GM23338 (cell line): ENCODE data around the gene TOLLIP. TPM values are rescaled to one million over a fixed set of nuclear protein-coding genes. Genes with fewer than 3 reads are reported as not detected.

Source experiments
- ATAC-seq: fragments of 200-7000 bp; cut with Tn5 transposase; 3 replicates; pipeline ENCODE4 v1.9.1; 2020
- DNase-seq: peaks from one replicate; pipeline ENCODE4 v3.0.0-alpha.2; 2015; ENCODE audit warnings: low spot score
- H2AFZ ChIP-seq: fragments of 200-600 bp; sonication (generic); 2 replicates; pipeline ENCODE4 v1.8.0; 2016; ENCODE audit warnings: antibody characterized with exemption, mild to moderate bottlenecking, moderate library complexity
- H3F3A ChIP-seq: fragments of 200-600 bp; sonication (generic); replicated peaks from 2 replicates; pipeline ENCODE4 v1.8.0; 2017; ENCODE audit warnings: antibody characterized with exemption, mixed run types, low read depth
- H3K27ac ChIP-seq: fragments of 200-600 bp; sonication (generic); 2 replicates; pipeline ENCODE4 v1.6.1; 2016; ENCODE audit warnings: low read depth
- H3K27me3 ChIP-seq: fragments of 200-600 bp; sonication (generic); 2 replicates; pipeline ENCODE4 v1.8.0; 2016; ENCODE audit warnings: mild to moderate bottlenecking, mixed run types, moderate library complexity; ENCODE audit not compliant: insufficient read depth
- H3K36me3 ChIP-seq: fragments of 200-600 bp; sonication (generic); 2 replicates; pipeline ENCODE4 v1.8.0; 2016; ENCODE audit warnings: mild to moderate bottlenecking; ENCODE audit not compliant: insufficient read depth
- H3K4me1 ChIP-seq: fragments of 200-600 bp; sonication (generic); 2 replicates; pipeline ENCODE4 v1.8.0; 2016; ENCODE audit warnings: mild to moderate bottlenecking, moderate library complexity; ENCODE audit not compliant: insufficient read depth
- H3K4me2 ChIP-seq: fragments of 200-600 bp; sonication (generic); 2 replicates; pipeline ENCODE4 v1.7.1; 2017; ENCODE audit warnings: mixed run types
- H3K4me3 ChIP-seq: fragments of 200-600 bp; sonication (generic); 2 replicates; pipeline ENCODE4 v1.6.1; 2016; ENCODE audit warnings: mixed run types
- H3K79me2 ChIP-seq: fragments of 200-600 bp; sonication (generic); replicated peaks from 2 replicates; pipeline ENCODE4 v1.8.0; 2017; ENCODE audit warnings: mild to moderate bottlenecking; ENCODE audit not compliant: insufficient read depth
- H3K9me2 ChIP-seq: fragments of 200-600 bp; sonication (generic); 2 replicates; pipeline ENCODE4 v1.8.0; 2017; ENCODE audit not compliant: insufficient read depth
- H4K20me1 ChIP-seq: fragments of 200-600 bp; sonication (generic); replicated peaks from 2 replicates; pipeline ENCODE4 v1.8.0; 2017; ENCODE audit warnings: mild to moderate bottlenecking; ENCODE audit not compliant: insufficient read depth
- H3K27ac Mint-ChIP-seq: 2 replicates; pipeline ENCODE4 v1.8.0; 2020; ENCODE audit warnings: inconsistent platforms, mild to moderate bottlenecking, moderate library complexity, mixed read lengths
- H3K27me3 Mint-ChIP-seq: 3 replicates; pipeline ENCODE4 v1.8.0; 2022; ENCODE audit warnings: low read depth, mild to moderate bottlenecking, moderate library complexity, mixed read lengths, inconsistent platforms; ENCODE audit not compliant: insufficient read depth, poor library complexity
- H3K36me3 Mint-ChIP-seq: 3 replicates; pipeline ENCODE4 v1.8.0; 2021; ENCODE audit warnings: low read depth, mild to moderate bottlenecking, inconsistent platforms, moderate library complexity, mixed read lengths
- H3K4me1 Mint-ChIP-seq: 3 replicates; pipeline ENCODE4 v1.8.0; 2020; ENCODE audit warnings: mild to moderate bottlenecking, inconsistent platforms, mixed read lengths
- H3K4me3 Mint-ChIP-seq: 3 replicates; pipeline ENCODE4 v1.8.0; 2021; ENCODE audit warnings: moderate library complexity, mild to moderate bottlenecking, inconsistent platforms, mixed read lengths
- H3K9me3 Mint-ChIP-seq: 3 replicates; pipeline ENCODE4 v1.8.0; 2020; ENCODE audit warnings: moderate library complexity, mild to moderate bottlenecking, inconsistent platforms, mixed read lengths
- CREB1 ChIP-seq: fragments of 250-450 bp; sonication (Bioruptor Pico); IDR thresholded peaks from 2 replicates; pipeline ENCODE4 v1.5.0; 2020; ENCODE audit warnings: low read depth, mild to moderate bottlenecking, moderate library complexity
- CTCF ChIP-seq, 2 experiments: fragments of 200-600 bp in 1 of 2; sonication (generic) in 1 of 2; conservative IDR thresholded peaks; 2 replicates each; pipeline versions ENCODE4 v1.5.1 to v1.6.1; 2016 to 2017; ENCODE audit warnings: antibody characterized with exemption in 2 of 2, low read depth in 2 of 2, mild to moderate bottlenecking in 2 of 2, moderate library complexity in 1 of 2
- ETS1 ChIP-seq: IDR thresholded peaks from 2 replicates; pipeline ENCODE4 v1.6.1; 2016; ENCODE audit warnings: antibody characterized with exemption
- EZH2 ChIP-seq: fragments of 200-600 bp; sonication (generic); IDR thresholded peaks from one replicate; pipeline ENCODE4 v1.8.0; 2017; ENCODE audit warnings: antibody characterized with exemption, mild to moderate bottlenecking, low read depth; ENCODE audit not compliant: unreplicated experiment
- EZH2phosphoT487 ChIP-seq: fragments of 200-600 bp; sonication (generic); IDR thresholded peaks from one replicate; pipeline ENCODE4 v1.8.1; 2018; ENCODE audit warnings: antibody characterized with exemption; ENCODE audit not compliant: unreplicated experiment
- JUNB ChIP-seq: IDR thresholded peaks from one replicate; pipeline ENCODE4 v1.6.1; 2016; ENCODE audit warnings: antibody characterized with exemption; ENCODE audit not compliant: unreplicated experiment
- NANOG ChIP-seq: IDR thresholded peaks from 2 replicates; pipeline ENCODE4 v1.6.1; 2016; ENCODE audit warnings: antibody characterized with exemption, borderline replicate concordance
- POLR2AphosphoS5 ChIP-seq: IDR thresholded peaks from 2 replicates; pipeline ENCODE4 v1.6.1; 2016; ENCODE audit warnings: antibody characterized with exemption, low read depth
- STAT1 ChIP-seq: IDR thresholded peaks from one replicate; pipeline ENCODE4 v1.6.1; 2016; ENCODE audit warnings: antibody characterized with exemption; ENCODE audit not compliant: unreplicated experiment
- ZNF114 ChIP-seq: fragments of 250-450 bp; sonication (Bioruptor Pico); IDR thresholded peaks from 2 replicates; pipeline ENCODE4 v1.5.0; 2020; ENCODE audit warnings: mild to moderate bottlenecking, moderate library complexity
- ZNF331 ChIP-seq: fragments of 250-450 bp; sonication (Bioruptor Pico); IDR thresholded peaks from 2 replicates; pipeline ENCODE4 v1.5.0; 2020; ENCODE audit warnings: low read depth, mild to moderate bottlenecking, moderate library complexity
- ZNF462 ChIP-seq: fragments of 250-450 bp; sonication (Bioruptor Pico); IDR thresholded peaks from 2 replicates; pipeline ENCODE4 v1.5.0; 2020; ENCODE audit warnings: mild to moderate bottlenecking, moderate library complexity
- polyA plus RNA-seq: library from polyadenylated mRNA; unstranded; fragments of >200 nt; fragmentation: Nextera tagmentation; extraction: Ambion mirVana; gene quantifications from 2 replicates; pipeline ENCODE4 v1.2.1, GENCODE V29; 2016
- total RNA-seq: library from RNA; depleted of rRNA; stranded (reverse); fragments of >200 nt; shearing (Covaris generic); gene quantifications from 2 replicates; pipeline ENCODE4 v1.2.3, GENCODE V29; 2014

Gene TOLLIP
- total and polyA plus RNA-seq, 2 experiments from 2014 or later = 13.5 to 18.0 TPM

GRCh38 chr11:1260620-1261019, 48.8 kb downstream of the TOLLIP start (continued):
- TF ChIP-seq EZH2phosphoT487 (no peak), CREB1 (CRISPR knock-in tag) (no peak), ETS1 (no peak), JUNB (no peak), ZNF114 (no peak), EZH2 (no peak)

- Histone ChIP-seq H3F3A (no peaks in the 10 kb centered on the region), H3K79me2 (no peaks in the 10 kb centered on the region), H3K4me2 (no peak overlapping the region), H3K27ac (no peak overlapping the region), H4K20me1 (no peaks in the 10 kb centered on the region), H3K4me1 (no peaks in the 10 kb centered on the region; the same call in 1 of the 2 replicates), H3K27me3 (no peaks in the 10 kb centered on the region), H3K4me3 (no peak overlapping the region), H3K36me3 (no peaks in the 10 kb centered on the region), H3K9me2 (no peaks in the 10 kb centered on the region), H2AFZ (no peak overlapping the region)
- Mint-ChIP-seq H3K36me3 (peaks cover 8% of the 10 kb centered on the region), H3K4me1 (peaks cover 2% of the 10 kb centered on the region; the same call in 2 of the 3 replicates), H3K27me3 (peaks cover 9% of the 10 kb centered on the region), H3K27ac (no peak overlapping the region), H3K9me3 (peaks cover 11% of the 10 kb centered on the region), H3K4me3 (no peak overlapping the region)
- ATAC-seq (peak; percentile 14), DNase-seq (peak; percentile 28)
- no peak for TF ChIP-seq ZNF331 (CRISPR knock-in tag)
- no peak for TF ChIP-seq STAT1
- no peak for TF ChIP-seq ETS1
- no peak for TF ChIP-seq JUNB
- no peak for TF ChIP-seq POLR2AphosphoS5
- TF ChIP-seq EZH2 = no peak
- no peak for TF ChIP-seq CREB1 (CRISPR knock-in tag)
- TF ChIP-seq NANOG = no peak
- TF ChIP-seq CTCF (conservative IDR thresholded peaks at IDR 0.05; ENCODE audit: low read depth in 2 of 2) = no peak
- TF ChIP-seq ZNF114 = no peak
- no peak for TF ChIP-seq ZNF462
- no peak for TF ChIP-seq EZH2phosphoT487
Measured at GRCh38 chr11:1260023-1260501, 49.4 kb downstream of the TOLLIP start.
